Heart left ventricle (tissue), 13 donors: Measurements from ENCODE around the gene XPR1.

Experiments used
- POLR2A ChIP-seq, 2 donors: fragments of 450-650 bp; IDR thresholded peaks; one replicate each; pipeline ENCODE4 v1.6.1; 2017; ENCODE audit warnings: antibody characterized with exemption in 2 of 2, mild to moderate bottlenecking in 2 of 2, moderate library complexity in 2 of 2
- TF ChIP-seq, protein P1 (sequence below), 12 donors: fragments of 200-600 bp; sonication (generic) in 4 of 12; IDR thresholded peaks; one replicate each; pipeline versions ENCODE4 v1.5.0 to v1.8.0; 2018 to 2022; ENCODE audit warnings: antibody characterized with exemption in 12 of 12, mild to moderate bottlenecking in 5 of 12
- donor health status: ischemic (EF 13 %, LVEDD 7.1; RV severe dilation, severe dysfunction).
- donor health status: DM: no; HTN: yes; CAD: no.
- donor health status: DM: no; HTN: no; CAD: no.
- donor health status: ischemic (EF 25% LVEDD 6.9; RV normal size, moderate dysfunction).
- donor health status: ischemic (EF 25% LVEDD 5.7; RV mildly dilated, moderate dysfunction).
- donor health status: ischemic (EF 35%, LVEDD 5.7; RV mildly dilated, moderate dysfunction).
- donor health status: nonischemic (EF 11% LVEDD 7.7; RV severe dilation, severe dysfunction).
- donor health status: DM: yes; HTN: yes; CAD: no.
- donor health status: PGD.
- donor health status: ischemic (EF 29% LVEDD 5.4; RV normal size, mild dysfunction).
- donor health status: nonischemic (EF 23%, LVEDD 6.1; RV moderate dilation, normal function).

DNA sequence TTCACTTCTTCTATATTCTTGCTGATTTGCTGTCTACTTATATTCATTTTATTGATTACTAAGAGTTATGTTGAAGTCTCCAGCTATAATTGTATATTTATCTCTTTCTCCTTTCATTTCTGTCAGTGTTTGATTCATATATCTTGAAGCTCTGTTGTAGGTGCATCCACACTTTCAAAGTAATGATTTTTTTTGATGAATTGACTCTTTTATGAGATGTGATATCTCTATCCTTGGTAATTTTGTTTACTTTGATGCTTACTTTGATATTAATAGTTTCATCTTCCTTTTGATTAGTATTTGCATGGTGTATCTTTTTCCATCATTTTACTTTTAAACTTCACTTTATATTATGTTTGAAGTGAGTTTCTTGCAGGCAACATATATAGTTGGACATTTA is 110.8 kb downstream of the XPR1 start:
- TF ChIP-seq, protein P1, sequence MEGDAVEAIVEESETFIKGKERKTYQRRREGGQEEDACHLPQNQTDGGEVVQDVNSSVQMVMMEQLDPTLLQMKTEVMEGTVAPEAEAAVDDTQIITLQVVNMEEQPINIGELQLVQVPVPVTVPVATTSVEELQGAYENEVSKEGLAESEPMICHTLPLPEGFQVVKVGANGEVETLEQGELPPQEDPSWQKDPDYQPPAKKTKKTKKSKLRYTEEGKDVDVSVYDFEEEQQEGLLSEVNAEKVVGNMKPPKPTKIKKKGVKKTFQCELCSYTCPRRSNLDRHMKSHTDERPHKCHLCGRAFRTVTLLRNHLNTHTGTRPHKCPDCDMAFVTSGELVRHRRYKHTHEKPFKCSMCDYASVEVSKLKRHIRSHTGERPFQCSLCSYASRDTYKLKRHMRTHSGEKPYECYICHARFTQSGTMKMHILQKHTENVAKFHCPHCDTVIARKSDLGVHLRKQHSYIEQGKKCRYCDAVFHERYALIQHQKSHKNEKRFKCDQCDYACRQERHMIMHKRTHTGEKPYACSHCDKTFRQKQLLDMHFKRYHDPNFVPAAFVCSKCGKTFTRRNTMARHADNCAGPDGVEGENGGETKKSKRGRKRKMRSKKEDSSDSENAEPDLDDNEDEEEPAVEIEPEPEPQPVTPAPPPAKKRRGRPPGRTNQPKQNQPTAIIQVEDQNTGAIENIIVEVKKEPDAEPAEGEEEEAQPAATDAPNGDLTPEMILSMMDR (IDR thresholded peaks at IDR 0.05), result no peak
- TF ChIP-seq POLR2A (IDR thresholded peaks at IDR 0.05), result no peak
